HepG2 (cell line): ENCODE results near the gene NCR1. TPM values are rescaled to one million over a fixed set of nuclear protein-coding genes. Genes with fewer than 3 reads are reported as not detected.

ENCODE experiments used
- ATAC-seq: fragments of 200-7000 bp; cut with Tn5 transposase; 3 replicates; pipeline ENCODE4 v1.9.1; 2020; ENCODE audit warnings: mild to moderate bottlenecking, moderate library complexity
- BruUV-seq: library from RNA; stranded (reverse); fragments of 400-500 nt; replicated peaks from 2 replicates; lab custom pipeline; 2021; lab: Mats Ljungman, UMichigan
- CTCF ChIA-PET: fragments of 300-600 bp; formaldehyde crosslinking; extraction: SDS; loops from one replicate; lab custom pipeline; 2021; ENCODE audit warnings: low total read pairs, inconsistent platforms, low intra/inter-chr PET ratio; lab: Yijun Ruan, JAX
- POLR2A ChIA-PET: fragments of 350-600 bp; sonication (Branson Sonifier 250); formaldehyde crosslinking; loops from one replicate; lab custom pipeline; 2020; ENCODE audit warnings: antibody characterized with exemption, inconsistent platforms; lab: Yijun Ruan, JAX
- DNase-seq: peaks from one replicate; pipeline ENCODE4 v3.0.0-alpha.2; 2015; ENCODE audit warnings: low spot score
- FAIRE-seq: peaks from 3 replicates; lab custom pipeline; 2011; peaks lifted over from hg19 to GRCh38; lab: Jason Lieb, UNC
- H2AFZ ChIP-seq: one replicate; pipeline ENCODE4 v1.6.1; 2011; ENCODE audit warnings: low read length, inconsistent platforms
- H3K27ac ChIP-seq: fragments of 300-600 bp; 3 replicates; pipeline ENCODE4 v1.8.0; 2011; ENCODE audit warnings: mixed run types, mild to moderate bottlenecking, mixed read lengths, low read length, inconsistent platforms; ENCODE audit not compliant: insufficient read depth; ENCODE audit errors: extremely low read length
- H3K27me3 ChIP-seq, 2 experiments: fragments of 200-600 bp in 1 of 2; 2 replicates in 1 of 2; 3 replicates in 1 of 2; pipeline versions ENCODE4 v1.6.0 to v1.8.0; 2011; ENCODE audit warnings: low read length in 2 of 2, mild to moderate bottlenecking in 2 of 2, moderate library complexity in 2 of 2, inconsistent platforms in 1 of 2; ENCODE audit not compliant: insufficient read depth in 2 of 2, control insufficient read depth in 1 of 2
- H3K36me3 ChIP-seq, 2 experiments: fragments of 200-600 bp in 1 of 2; replicated peaks in 1 of 2; 2 replicates in 1 of 2; 3 replicates in 1 of 2; pipeline versions ENCODE4 v1.5.1 to v1.8.0; 2011; ENCODE audit warnings: low read length in 2 of 2, inconsistent platforms in 1 of 2; ENCODE audit not compliant: insufficient read depth in 2 of 2, control insufficient read depth in 1 of 2
- H3K4me1 ChIP-seq: 2 replicates; pipeline ENCODE4 v1.5.1; 2012; ENCODE audit warnings: low read length, inconsistent platforms; ENCODE audit not compliant: insufficient read depth
- H3K4me2 ChIP-seq: 2 replicates; pipeline ENCODE4 v1.6.0; 2011; ENCODE audit warnings: low read depth, low read length, inconsistent platforms
- H3K4me3 ChIP-seq, 3 experiments: fragments of 200-600 bp in 1 of 3; sonication (generic), shearing (Covaris generic) in 1 of 3; replicated peaks in 1 of 3; 2 replicates each; pipeline ENCODE4 v1.5.1; 2011 to 2016; ENCODE audit warnings: low read length in 3 of 3, inconsistent platforms in 2 of 3, low read depth in 2 of 3, mild to moderate bottlenecking in 2 of 3, control low read depth in 1 of 3, mixed read lengths in 1 of 3; ENCODE audit not compliant: insufficient read depth in 1 of 3
- H3K79me2 ChIP-seq: one replicate; pipeline ENCODE4 v1.6.1; 2011; ENCODE audit warnings: low read length, inconsistent platforms; ENCODE audit not compliant: insufficient read depth
- H3K9ac ChIP-seq: 2 replicates; pipeline ENCODE4 v1.6.0; 2011; ENCODE audit warnings: mild to moderate bottlenecking, low read depth, low read length, inconsistent platforms; ENCODE audit not compliant: insufficient read depth
- H3K9me3 ChIP-seq: 2 replicates; pipeline ENCODE4 v1.5.1; 2012; ENCODE audit warnings: mild to moderate bottlenecking, low read length
- H4K20me1 ChIP-seq: 2 replicates; pipeline ENCODE4 v1.6.0; 2011; ENCODE audit warnings: inconsistent platforms, mild to moderate bottlenecking, low read length, moderate library complexity; ENCODE audit not compliant: insufficient read depth
- DNMT1 ChIP-seq: sonication (generic); formaldehyde crosslinking; IDR thresholded peaks from 2 replicates; pipeline ENCODE4 v1.5.1; 2020; ENCODE audit warnings: mild to moderate bottlenecking, missing genetic modification reagents
- FOXP1 ChIP-seq, 2 experiments: fragments of 450-650 bp in 1 of 2; IDR thresholded peaks; 2 replicates each; pipeline ENCODE4 v1.6.1; 2017 to 2018; ENCODE audit warnings: antibody characterized with exemption in 1 of 2
- KLF13 ChIP-seq: sonication (generic); formaldehyde crosslinking; IDR thresholded peaks from 2 replicates; pipeline ENCODE4 v1.4.0; 2020; ENCODE audit warnings: mild to moderate bottlenecking, missing genetic modification reagents
- REPIN1 ChIP-seq: sonication (generic); formaldehyde crosslinking; IDR thresholded peaks from 2 replicates; pipeline ENCODE4 v1.8.0; 2022; ENCODE audit warnings: missing genetic modification reagents, low read depth, mild to moderate bottlenecking, borderline replicate concordance
- TCF12 ChIP-seq, 2 experiments: fragments of 450-650 bp in 1 of 2; sonication (generic) in 1 of 2; formaldehyde crosslinking in 1 of 2; IDR thresholded peaks; 2 replicates each; pipeline versions ENCODE4 v1.6.1 to v1.8.0; 2017 to 2022; ENCODE audit warnings: antibody characterized with exemption in 1 of 2, mild to moderate bottlenecking in 1 of 2, missing genetic modification reagents in 1 of 2, moderate library complexity in 1 of 2
- ZNF17 ChIP-seq: sonication (generic); formaldehyde crosslinking; IDR thresholded peaks from 2 replicates; pipeline ENCODE4 v1.5.0; 2020; ENCODE audit warnings: mild to moderate bottlenecking, missing genetic modification reagents
- ZNF816 ChIP-seq: sonication (generic); formaldehyde crosslinking; IDR thresholded peaks from 2 replicates; pipeline ENCODE4 v1.8.0; 2022; ENCODE audit warnings: missing genetic modification reagents, mild to moderate bottlenecking, borderline replicate concordance
- ZNF83 ChIP-seq: sonication (generic); formaldehyde crosslinking; IDR thresholded peaks from 2 replicates; pipeline ENCODE4 v1.4.0; 2020; ENCODE audit warnings: missing genetic modification reagents, mild to moderate bottlenecking, borderline replicate concordance
- WGBS: methylation state at CpG from one replicate; pipeline ENCODE4 v1.1.6; 2017; ENCODE audit warnings: low lambda C conversion rate; 5-methylcytosine and 5-hydroxymethylcytosine counted together
- in situ Hi-C: cut with HindIII; loops from 2 replicates; pipeline ENCODE4 v1.10.0; 2017; ENCODE audit warnings: low pct_unique_long_range_greater_than_20kb; ENCODE audit not compliant: extremely low pct_ligation_motif_present
- intact Hi-C: fragments of 100-400 bp; cut with micrococcal nuclease; formaldehyde crosslinking; loops from one replicate; pipeline ENCODE4 v1.10.0; 2022; ENCODE audit not compliant: unreplicated experiment
- polyA plus RNA-seq, 8 experiments: library from polyadenylated mRNA; depleted of rRNA in 3 of 8; stranded (reverse) in 7 of 8; unstranded in 1 of 8; fragments of >200 nt; fragmentation: Illumina TruSeq in 4 of 8; extraction: Trizol in 4 of 8; gene quantifications; 2 replicates each; pipeline versions ENCODE4 v1.2.1 to v1.2.3, GENCODE V29; 2011 to 2016; ENCODE audit warnings: low read depth in 4 of 8, missing spikeins in 1 of 8, mixed read lengths in 1 of 8; ENCODE audit not compliant: insufficient read depth in 1 of 8
- total RNA-seq, 5 experiments: library from RNA; depleted of rRNA; stranded (reverse); fragments of >200 nt; fragmentation: Illumina TruSeq; extraction: Trizol; gene quantifications; 2 replicates each; pipeline ENCODE4 v1.2.3, GENCODE V29; 2016; ENCODE audit warnings: low read depth in 1 of 5
- TF ChIP-seq, protein P1 (sequence below): sonication (generic); formaldehyde crosslinking; IDR thresholded peaks from 2 replicates; pipeline ENCODE4 v1.8.0; 2022; ENCODE audit warnings: mild to moderate bottlenecking, missing genetic modification reagents
- TF ChIP-seq, protein P2 (sequence below): sonication (generic); formaldehyde crosslinking; IDR thresholded peaks from 2 replicates; pipeline ENCODE4 v1.4.0; 2020; ENCODE audit warnings: missing genetic modification reagents
- TF ChIP-seq, protein P3 (sequence below): sonication (generic); formaldehyde crosslinking; IDR thresholded peaks from 2 replicates; pipeline ENCODE4 v1.5.1; 2020; ENCODE audit warnings: mild to moderate bottlenecking, missing genetic modification reagents, moderate library complexity
- TF ChIP-seq, protein P4 (sequence below): sonication (generic); formaldehyde crosslinking; IDR thresholded peaks from 2 replicates; pipeline ENCODE4 v1.5.0; 2020; ENCODE audit warnings: mild to moderate bottlenecking, missing genetic modification reagents

The NCR1 gene
- total and polyA plus RNA-seq, 2 of the 13 experiments (the other 11 are each of a cell fraction or from before 2014, with no cell fraction given) = not detected

DNA sequence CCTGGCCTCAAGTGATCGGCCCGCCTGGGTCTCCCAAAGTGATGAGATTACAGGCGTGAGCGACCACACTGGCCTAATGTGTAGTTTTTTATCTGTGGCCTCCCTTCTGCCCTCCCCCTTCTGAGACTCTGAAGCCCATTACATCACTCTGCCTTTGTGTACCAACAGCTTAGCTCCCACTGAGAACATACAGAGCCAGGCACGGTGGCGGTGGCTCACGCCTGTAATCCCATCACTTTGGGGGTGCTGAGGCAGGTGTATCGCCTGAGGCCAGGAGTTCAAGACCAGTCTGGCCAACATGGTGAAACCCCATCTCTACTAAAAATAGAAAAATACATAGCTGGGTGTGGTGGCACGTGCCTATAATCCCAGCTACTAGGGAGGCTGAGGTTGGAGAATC is 12.6 kb downstream of the NCR1 start:
- no peaks in the 10 kb centered on the region for H3K79me2 ChIP-seq
- no peak for TF ChIP-seq FOXP1 (IDR thresholded peaks at IDR 0.05)
- TF ChIP-seq FOXP1 (CRISPR knock-in tag; IDR thresholded peaks at IDR 0.05) = no peak
- TF ChIP-seq, protein P1, sequence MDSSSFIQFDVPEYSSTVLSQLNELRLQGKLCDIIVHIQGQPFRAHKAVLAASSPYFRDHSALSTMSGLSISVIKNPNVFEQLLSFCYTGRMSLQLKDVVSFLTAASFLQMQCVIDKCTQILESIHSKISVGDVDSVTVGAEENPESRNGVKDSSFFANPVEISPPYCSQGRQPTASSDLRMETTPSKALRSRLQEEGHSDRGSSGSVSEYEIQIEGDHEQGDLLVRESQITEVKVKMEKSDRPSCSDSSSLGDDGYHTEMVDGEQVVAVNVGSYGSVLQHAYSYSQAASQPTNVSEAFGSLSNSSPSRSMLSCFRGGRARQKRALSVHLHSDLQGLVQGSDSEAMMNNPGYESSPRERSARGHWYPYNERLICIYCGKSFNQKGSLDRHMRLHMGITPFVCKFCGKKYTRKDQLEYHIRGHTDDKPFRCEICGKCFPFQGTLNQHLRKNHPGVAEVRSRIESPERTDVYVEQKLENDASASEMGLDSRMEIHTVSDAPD (CRISPR knock-in tag) = no peak
- TF ChIP-seq KLF13 = no peak
- no peak for TF ChIP-seq REPIN1 (CRISPR knock-in tag)
- TF ChIP-seq, protein P2, sequence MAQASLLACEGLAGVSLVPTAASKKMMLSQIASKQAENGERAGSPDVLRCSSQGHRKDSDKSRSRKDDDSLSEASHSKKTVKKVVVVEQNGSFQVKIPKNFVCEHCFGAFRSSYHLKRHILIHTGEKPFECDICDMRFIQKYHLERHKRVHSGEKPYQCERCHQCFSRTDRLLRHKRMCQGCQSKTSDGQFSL (CRISPR knock-in tag) = no peak
- TF ChIP-seq, protein P3, sequence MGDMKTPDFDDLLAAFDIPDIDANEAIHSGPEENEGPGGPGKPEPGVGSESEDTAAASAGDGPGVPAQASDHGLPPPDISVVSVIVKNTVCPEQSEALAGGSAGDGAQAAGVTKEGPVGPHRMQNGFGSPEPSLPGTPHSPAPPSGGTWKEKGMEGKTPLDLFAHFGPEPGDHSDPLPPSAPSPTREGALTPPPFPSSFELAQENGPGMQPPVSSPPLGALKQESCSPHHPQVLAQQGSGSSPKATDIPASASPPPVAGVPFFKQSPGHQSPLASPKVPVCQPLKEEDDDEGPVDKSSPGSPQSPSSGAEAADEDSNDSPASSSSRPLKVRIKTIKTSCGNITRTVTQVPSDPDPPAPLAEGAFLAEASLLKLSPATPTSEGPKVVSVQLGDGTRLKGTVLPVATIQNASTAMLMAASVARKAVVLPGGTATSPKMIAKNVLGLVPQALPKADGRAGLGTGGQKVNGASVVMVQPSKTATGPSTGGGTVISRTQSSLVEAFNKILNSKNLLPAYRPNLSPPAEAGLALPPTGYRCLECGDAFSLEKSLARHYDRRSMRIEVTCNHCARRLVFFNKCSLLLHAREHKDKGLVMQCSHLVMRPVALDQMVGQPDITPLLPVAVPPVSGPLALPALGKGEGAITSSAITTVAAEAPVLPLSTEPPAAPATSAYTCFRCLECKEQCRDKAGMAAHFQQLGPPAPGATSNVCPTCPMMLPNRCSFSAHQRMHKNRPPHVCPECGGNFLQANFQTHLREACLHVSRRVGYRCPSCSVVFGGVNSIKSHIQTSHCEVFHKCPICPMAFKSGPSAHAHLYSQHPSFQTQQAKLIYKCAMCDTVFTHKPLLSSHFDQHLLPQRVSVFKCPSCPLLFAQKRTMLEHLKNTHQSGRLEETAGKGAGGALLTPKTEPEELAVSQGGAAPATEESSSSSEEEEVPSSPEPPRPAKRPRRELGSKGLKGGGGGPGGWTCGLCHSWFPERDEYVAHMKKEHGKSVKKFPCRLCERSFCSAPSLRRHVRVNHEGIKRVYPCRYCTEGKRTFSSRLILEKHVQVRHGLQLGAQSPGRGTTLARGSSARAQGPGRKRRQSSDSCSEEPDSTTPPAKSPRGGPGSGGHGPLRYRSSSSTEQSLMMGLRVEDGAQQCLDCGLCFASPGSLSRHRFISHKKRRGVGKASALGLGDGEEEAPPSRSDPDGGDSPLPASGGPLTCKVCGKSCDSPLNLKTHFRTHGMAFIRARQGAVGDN (CRISPR knock-in tag) = no peak
- no peak for TF ChIP-seq ZNF816 (CRISPR knock-in tag)
- TF ChIP-seq TCF12 (IDR thresholded peaks at IDR 0.05) = no peak
- no peak for TF ChIP-seq TCF12 (CRISPR knock-in tag; IDR thresholded peaks at IDR 0.05)
- TF ChIP-seq ZNF83 (CRISPR knock-in tag) = no peak
- no peak for TF ChIP-seq ZNF17
- TF ChIP-seq, protein P4, sequence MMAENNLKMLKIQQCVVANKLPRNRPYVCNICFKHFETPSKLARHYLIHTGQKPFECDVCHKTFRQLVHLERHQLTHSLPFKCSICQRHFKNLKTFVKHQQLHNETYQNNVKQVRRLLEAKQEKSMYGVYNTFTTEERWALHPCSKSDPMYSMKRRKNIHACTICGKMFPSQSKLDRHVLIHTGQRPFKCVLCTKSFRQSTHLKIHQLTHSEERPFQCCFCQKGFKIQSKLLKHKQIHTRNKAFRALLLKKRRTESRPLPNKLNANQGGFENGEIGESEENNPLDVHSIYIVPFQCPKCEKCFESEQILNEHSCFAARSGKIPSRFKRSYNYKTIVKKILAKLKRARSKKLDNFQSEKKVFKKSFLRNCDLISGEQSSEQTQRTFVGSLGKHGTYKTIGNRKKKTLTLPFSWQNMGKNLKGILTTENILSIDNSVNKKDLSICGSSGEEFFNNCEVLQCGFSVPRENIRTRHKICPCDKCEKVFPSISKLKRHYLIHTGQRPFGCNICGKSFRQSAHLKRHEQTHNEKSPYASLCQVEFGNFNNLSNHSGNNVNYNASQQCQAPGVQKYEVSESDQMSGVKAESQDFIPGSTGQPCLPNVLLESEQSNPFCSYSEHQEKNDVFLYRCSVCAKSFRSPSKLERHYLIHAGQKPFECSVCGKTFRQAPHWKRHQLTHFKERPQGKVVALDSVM (CRISPR knock-in tag) = no peak
- TF ChIP-seq DNMT1 (CRISPR knock-in tag) = no peak
- TF ChIP-seq, all 625 proteins: peak for 0
- H2AFZ ChIP-seq = no peak overlapping the region
- ATAC-seq (no peak), FAIRE-seq (no peak), DNase-seq (no peak)
- H4K20me1 ChIP-seq = no peaks in the 10 kb centered on the region
- H3K27me3 ChIP-seq = peaks cover 0 to 9% of the 10 kb centered on the region in 2 experiments; a peak in 1 of 5 replicates
- CTCF ChIA-PET = no interaction called here
- WGBS = 41% methylated on average over 9 of the region's 9 CpGs
- no peak overlapping the region for H3K9ac ChIP-seq
- no TSS peak for BruUV-seq
- no peaks in the 10 kb centered on the region for H3K9me3 ChIP-seq
- no peak overlapping the region for H3K4me3 ChIP-seq
- H3K4me1 ChIP-seq = no peaks in the 10 kb centered on the region
- in situ Hi-C loops = no loop called here
- no peaks in the 10 kb centered on the region for H3K36me3 ChIP-seq
- POLR2A ChIA-PET = no interaction called here
- intact Hi-C loops = no loop called here
- H3K4me2 ChIP-seq = no peak overlapping the region
- no peak overlapping the region for H3K27ac ChIP-seq
